GM12878 (cell line): ENCODE results near the gene LTV1. TPM values are rescaled to one million over a fixed set of nuclear protein-coding genes. Genes with fewer than 3 reads are reported as not detected.

Experiments
- ATF7 ChIP-seq: fragments of 450-650 bp; IDR thresholded peaks from 2 replicates; pipeline ENCODE4 v1.6.1; 2016; ENCODE audit warnings: low read depth, mild to moderate bottlenecking
- BRCA1 ChIP-seq: IDR thresholded peaks from 2 replicates; pipeline ENCODE4 v1.6.1; 2011; ENCODE audit warnings: low read depth, low read length, improper control_type of control experiment
- CBX3 ChIP-seq: fragments of 200-600 bp; sonication (generic); IDR thresholded peaks from 2 replicates; pipeline ENCODE4 v1.6.1; 2016; ENCODE audit warnings: low read depth, borderline replicate concordance
- E4F1 ChIP-seq: fragments of 450-650 bp; IDR thresholded peaks from 2 replicates; pipeline ENCODE4 v1.6.1; 2018; ENCODE audit warnings: borderline replicate concordance, mild to moderate bottlenecking; ENCODE audit not compliant: partially characterized antibody
- EGR1 ChIP-seq, 2 experiments: IDR thresholded peaks; 1 replicate in 1 of 2; 2 replicates in 1 of 2; pipeline ENCODE4 v1.6.1; 2011 to 2012; ENCODE audit warnings: low read depth in 2 of 2, low read length in 2 of 2, borderline replicate concordance in 1 of 2, mild to moderate bottlenecking in 1 of 2, moderate library complexity in 1 of 2
- ESRRA ChIP-seq: IDR thresholded peaks from 2 replicates; pipeline ENCODE4 v1.6.1; 2012; ENCODE audit warnings: mild to moderate bottlenecking, low read length, improper control_type of control experiment
- GATAD2B ChIP-seq: fragments of 450-650 bp; conservative IDR thresholded peaks from 2 replicates; pipeline ENCODE4 v1.6.1; 2017; ENCODE audit warnings: low read depth, mild to moderate bottlenecking, moderate library complexity
- HDGF ChIP-seq: fragments of 450-650 bp; IDR thresholded peaks from 2 replicates; pipeline ENCODE4 v1.6.1; 2016; ENCODE audit warnings: antibody characterized with exemption
- IKZF1 ChIP-seq: fragments of 450-650 bp; conservative IDR thresholded peaks from 2 replicates; pipeline ENCODE4 v1.6.1; 2017; ENCODE audit warnings: antibody characterized with exemption, mild to moderate bottlenecking
- JUNB ChIP-seq: IDR thresholded peaks from 2 replicates; pipeline ENCODE4 v1.6.1; 2016; ENCODE audit warnings: antibody characterized with exemption, mild to moderate bottlenecking
- MXI1 ChIP-seq: fragments of 150-350 bp; IDR thresholded peaks from 2 replicates; pipeline ENCODE4 v1.6.1; 2011; ENCODE audit warnings: low read depth, mild to moderate bottlenecking, inconsistent platforms, low read length, improper control_type of control experiment
- NFYB ChIP-seq: IDR thresholded peaks from 2 replicates; pipeline ENCODE4 v1.6.1; 2011; ENCODE audit warnings: low read depth, mild to moderate bottlenecking, low read length, improper control_type of control experiment, moderate library complexity; ENCODE audit not compliant: insufficient read depth
- NR2F1 ChIP-seq: fragments of 450-650 bp; conservative IDR thresholded peaks from 2 replicates; pipeline ENCODE4 v1.6.1; 2017; ENCODE audit warnings: mild to moderate bottlenecking
- NRF1 ChIP-seq: conservative IDR thresholded peaks from 2 replicates; pipeline ENCODE4 v1.6.1; 2011; ENCODE audit warnings: mild to moderate bottlenecking, low read depth, low read length, improper control_type of control experiment
- PAX8 ChIP-seq: fragments of 450-650 bp; IDR thresholded peaks from 2 replicates; pipeline ENCODE4 v1.6.1; 2017; ENCODE audit warnings: mild to moderate bottlenecking, moderate library complexity
- PML ChIP-seq: IDR thresholded peaks from 2 replicates; pipeline ENCODE4 v1.6.1; 2012; ENCODE audit warnings: low read length, inconsistent platforms
- RFX5 ChIP-seq: IDR thresholded peaks from 2 replicates; pipeline ENCODE4 v1.6.1; 2011; ENCODE audit warnings: low read depth, low read length, improper control_type of control experiment
- SUPT20H ChIP-seq: IDR thresholded peaks from 2 replicates; pipeline ENCODE4 v1.6.1; 2011; ENCODE audit warnings: low read depth, mild to moderate bottlenecking, low read length, moderate library complexity, borderline replicate concordance; ENCODE audit not compliant: control insufficient read depth
- ZNF622 ChIP-seq: fragments of 450-650 bp; IDR thresholded peaks from 2 replicates; pipeline ENCODE4 v1.6.1; 2017; ENCODE audit warnings: mild to moderate bottlenecking, inconsistent platforms
- polyA plus RNA-seq, 11 experiments: library from polyadenylated mRNA; depleted of rRNA in 4 of 11; unstranded in 6 of 11; stranded (reverse) in 5 of 11; fragments of >200 nt; fragmentation: Nextera tagmentation in 4 of 11; fragmentation: Illumina TruSeq in 1 of 11; extraction: Ambion mirVana in 4 of 11; extraction: Trizol in 1 of 11; gene quantifications; 1 replicate in 1 of 11; 2 replicates in 10 of 11; pipeline versions ENCODE4 v1.2.1 to v1.2.3, GENCODE V29; 2011 to 2016; ENCODE audit warnings: inconsistent platforms in 2 of 11, missing spikeins in 2 of 11, low read depth in 1 of 11
- total RNA-seq, 4 experiments: library from RNA; depleted of rRNA in 3 of 4; stranded (reverse); fragments of >200 nt in 3 of 4; fragmentation: Illumina TruSeq in 1 of 4; extraction: Trizol in 1 of 4; gene quantifications; 2 replicates each; pipeline versions ENCODE4 v1.2.1 to v1.2.3, GENCODE V29; 2013 to 2021
- TF ChIP-seq, protein P1 (sequence below): fragments of 450-650 bp; formaldehyde crosslinking; IDR thresholded peaks from 2 replicates; pipeline ENCODE4 v1.4.0; 2020; ENCODE audit warnings: mild to moderate bottlenecking, moderate library complexity
- TF ChIP-seq, protein P2 (sequence below): IDR thresholded peaks from 2 replicates; pipeline ENCODE4 v1.6.1; 2012; ENCODE audit warnings: low read length, inconsistent platforms
- TF ChIP-seq, protein P3 (sequence below): IDR thresholded peaks from 2 replicates; pipeline ENCODE4 v1.6.1; 2011; ENCODE audit warnings: mild to moderate bottlenecking, low read depth, low read length, moderate library complexity; ENCODE audit not compliant: insufficient replicate concordance

Gene LTV1
- total and polyA plus RNA-seq, 10 of the 15 experiments (the other 5 are each of a cell fraction or from before 2014, with no cell fraction given): 22.3 to 66.4 (median 52.0) TPM

DNA sequence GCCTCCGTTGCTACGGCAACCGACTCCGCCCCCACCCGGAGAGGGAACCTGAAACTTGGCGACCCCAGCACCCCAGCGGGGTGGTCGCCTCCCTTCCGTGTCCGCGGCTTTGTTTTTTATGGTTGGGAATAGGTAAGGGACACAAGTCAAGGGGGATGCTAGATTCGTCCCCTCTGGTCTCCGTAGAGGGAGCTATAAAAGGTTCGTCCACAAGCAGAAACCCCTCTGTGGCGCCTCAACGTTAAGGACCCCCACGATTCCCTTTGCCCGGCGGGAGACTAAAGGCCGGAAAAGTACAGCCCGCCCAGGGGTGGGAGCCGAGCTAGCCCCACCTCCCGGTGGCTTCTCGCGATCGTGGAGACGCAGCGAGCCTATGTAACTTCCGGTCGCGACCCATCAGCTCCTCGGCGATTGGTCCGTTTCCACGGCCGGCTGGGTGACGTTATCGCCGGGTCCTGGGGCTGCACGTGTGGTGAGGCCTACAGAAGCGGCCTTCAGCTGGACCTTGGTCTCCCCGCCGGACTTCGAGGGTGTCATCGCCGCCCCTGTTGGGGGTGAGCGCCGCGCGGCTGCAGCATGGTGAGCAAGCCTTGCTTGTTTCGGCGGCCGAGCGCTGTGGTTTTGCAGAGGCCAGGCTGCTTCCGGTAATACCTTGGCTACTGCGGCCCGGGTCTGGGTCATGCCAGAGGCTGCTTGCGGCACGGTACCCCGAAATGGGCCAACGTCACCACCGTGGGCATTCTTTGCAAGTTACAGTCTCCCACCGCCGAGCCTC lies at the start of gene LTV1 (continued):
- no peak for TF ChIP-seq SUPT20H
- no peak for TF ChIP-seq ESRRA
- TF ChIP-seq CBX3: no peak
- TF ChIP-seq BRCA1: peak; percentile 92
- TF ChIP-seq JUNB: no peak; the same call in 1 of the 2 replicates
- TF ChIP-seq RFX5: peak; percentile 60; the same call in 1 of the 2 replicates
- peak; percentile 62; the same call in 1 of the 2 replicates for TF ChIP-seq HDGF
- TF ChIP-seq NRF1: no peak
- TF ChIP-seq GATAD2B: peak; percentile 80; the same call in 1 of the 2 replicates
- TF ChIP-seq MXI1: peak; percentile 98
- TF ChIP-seq, protein P1, sequence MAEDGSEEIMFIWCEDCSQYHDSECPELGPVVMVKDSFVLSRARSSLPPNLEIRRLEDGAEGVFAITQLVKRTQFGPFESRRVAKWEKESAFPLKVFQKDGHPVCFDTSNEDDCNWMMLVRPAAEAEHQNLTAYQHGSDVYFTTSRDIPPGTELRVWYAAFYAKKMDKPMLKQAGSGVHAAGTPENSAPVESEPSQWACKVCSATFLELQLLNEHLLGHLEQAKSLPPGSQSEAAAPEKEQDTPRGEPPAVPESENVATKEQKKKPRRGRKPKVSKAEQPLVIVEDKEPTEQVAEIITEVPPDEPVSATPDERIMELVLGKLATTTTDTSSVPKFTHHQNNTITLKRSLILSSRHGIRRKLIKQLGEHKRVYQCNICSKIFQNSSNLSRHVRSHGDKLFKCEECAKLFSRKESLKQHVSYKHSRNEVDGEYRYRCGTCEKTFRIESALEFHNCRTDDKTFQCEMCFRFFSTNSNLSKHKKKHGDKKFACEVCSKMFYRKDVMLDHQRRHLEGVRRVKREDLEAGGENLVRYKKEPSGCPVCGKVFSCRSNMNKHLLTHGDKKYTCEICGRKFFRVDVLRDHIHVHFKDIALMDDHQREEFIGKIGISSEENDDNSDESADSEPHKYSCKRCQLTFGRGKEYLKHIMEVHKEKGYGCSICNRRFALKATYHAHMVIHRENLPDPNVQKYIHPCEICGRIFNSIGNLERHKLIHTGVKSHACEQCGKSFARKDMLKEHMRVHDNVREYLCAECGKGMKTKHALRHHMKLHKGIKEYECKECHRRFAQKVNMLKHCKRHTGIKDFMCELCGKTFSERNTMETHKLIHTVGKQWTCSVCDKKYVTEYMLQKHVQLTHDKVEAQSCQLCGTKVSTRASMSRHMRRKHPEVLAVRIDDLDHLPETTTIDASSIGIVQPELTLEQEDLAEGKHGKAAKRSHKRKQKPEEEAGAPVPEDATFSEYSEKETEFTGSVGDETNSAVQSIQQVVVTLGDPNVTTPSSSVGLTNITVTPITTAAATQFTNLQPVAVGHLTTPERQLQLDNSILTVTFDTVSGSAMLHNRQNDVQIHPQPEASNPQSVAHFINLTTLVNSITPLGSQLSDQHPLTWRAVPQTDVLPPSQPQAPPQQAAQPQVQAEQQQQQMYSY: 0 out of 2 replicates have a peak, but pooled peaks have one; percentile 19
- no peak for TF ChIP-seq PAX8
- TF ChIP-seq E4F1: peak; percentile 48
- TF ChIP-seq EGR1 (IDR thresholded peaks at IDR 0.05; ENCODE audit: borderline replicate concordance in 1 of 2, low read depth in 2 of 2, low read length in 2 of 2): peak in 1 of 2 experiments; percentile 25; a peak in 1 of 3 replicates
- TF ChIP-seq ZNF622: no peak
- peak; percentile 82 for TF ChIP-seq IKZF1
- peak; percentile 95 for TF ChIP-seq ATF7
- TF ChIP-seq, protein P2, sequence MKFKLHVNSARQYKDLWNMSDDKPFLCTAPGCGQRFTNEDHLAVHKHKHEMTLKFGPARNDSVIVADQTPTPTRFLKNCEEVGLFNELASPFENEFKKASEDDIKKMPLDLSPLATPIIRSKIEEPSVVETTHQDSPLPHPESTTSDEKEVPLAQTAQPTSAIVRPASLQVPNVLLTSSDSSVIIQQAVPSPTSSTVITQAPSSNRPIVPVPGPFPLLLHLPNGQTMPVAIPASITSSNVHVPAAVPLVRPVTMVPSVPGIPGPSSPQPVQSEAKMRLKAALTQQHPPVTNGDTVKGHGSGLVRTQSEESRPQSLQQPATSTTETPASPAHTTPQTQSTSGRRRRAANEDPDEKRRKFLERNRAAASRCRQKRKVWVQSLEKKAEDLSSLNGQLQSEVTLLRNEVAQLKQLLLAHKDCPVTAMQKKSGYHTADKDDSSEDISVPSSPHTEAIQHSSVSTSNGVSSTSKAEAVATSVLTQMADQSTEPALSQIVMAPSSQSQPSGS: peak; percentile 82; the same call in 1 of the 2 replicates
- peak; percentile 58; the same call in 1 of the 2 replicates for TF ChIP-seq NFYB
- TF ChIP-seq NR2F1: peak; percentile 69
- TF ChIP-seq, protein P3, sequence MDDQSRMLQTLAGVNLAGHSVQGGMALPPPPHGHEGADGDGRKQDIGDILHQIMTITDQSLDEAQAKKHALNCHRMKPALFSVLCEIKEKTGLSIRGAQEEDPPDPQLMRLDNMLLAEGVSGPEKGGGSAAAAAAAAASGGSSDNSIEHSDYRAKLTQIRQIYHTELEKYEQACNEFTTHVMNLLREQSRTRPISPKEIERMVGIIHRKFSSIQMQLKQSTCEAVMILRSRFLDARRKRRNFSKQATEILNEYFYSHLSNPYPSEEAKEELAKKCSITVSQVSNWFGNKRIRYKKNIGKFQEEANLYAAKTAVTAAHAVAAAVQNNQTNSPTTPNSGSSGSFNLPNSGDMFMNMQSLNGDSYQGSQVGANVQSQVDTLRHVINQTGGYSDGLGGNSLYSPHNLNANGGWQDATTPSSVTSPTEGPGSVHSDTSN: peak; percentile 6
- TF ChIP-seq PML: peak; percentile 94
